Measurements from ENCODE around the gene PGGT1B. TPM values are rescaled to one million over a fixed set of nuclear protein-coding genes. Genes with fewer than 3 reads are reported as not detected.

The PGGT1B gene
- total and polyA plus RNA-seq, 3 experiments from 2014 or later, result 12.5 to 46.1 (median 44.0) TPM

GRCh38 chr5:115272297-115272958, 9.8 kb upstream of the PGGT1B start:
- ChIA-PET POLR2A (no interaction called here), CTCF (no interaction called here)
- no peaks in the 10 kb centered on the region for H3K36me3 ChIP-seq (ENCODE audit: insufficient read depth, low read length)
- peaks cover 6 to 26% (median 10%) of the 10 kb centered on the region in 3 donors for H3K36me3 Mint-ChIP-seq
- H3K27me3 Mint-ChIP-seq, result no peaks in the 10 kb centered on the region
- no peaks in the 10 kb centered on the region for H3K4me1 Mint-ChIP-seq
- H3K27me3 ChIP-seq (ENCODE audit: insufficient read depth, low read length, poor library complexity, severe bottlenecking), result no peaks in the 10 kb centered on the region
- H3K27ac Mint-ChIP-seq, result peak overlapping the region in 1 of 8 donors; percentile 58
- DNase-seq, result no peak
- H3K4me1 ChIP-seq (ENCODE audit: insufficient read depth, low read length), result no peaks in the 10 kb centered on the region
- no peaks in the 10 kb centered on the region for H3K9me3 ChIP-seq (ENCODE audit: low read length)
- H3K4me3 Mint-ChIP-seq, result no peak overlapping the region
- no peaks in the 10 kb centered on the region for H3K9me3 Mint-ChIP-seq
- H3K27ac ChIP-seq (ENCODE audit: low read depth, low read length), result no peak overlapping the region
- H3K4me3 ChIP-seq (ENCODE audit: low read length), result no peak overlapping the region

- CTCF ChIA-PET, result no interaction called here
- no peak overlapping the region for H3K27ac ChIP-seq (ENCODE audit: low read depth, low read length)
- H3K4me1 Mint-ChIP-seq, result no peaks in the 10 kb centered on the region
- H3K4me3 Mint-ChIP-seq, result no peak overlapping the region
- H3K4me3 ChIP-seq (ENCODE audit: low read length), result no peak overlapping the region
- H3K36me3 Mint-ChIP-seq, result peaks cover 6 to 26% (median 10%) of the 10 kb centered on the region in 3 donors
- H3K27me3 Mint-ChIP-seq, result no peaks in the 10 kb centered on the region
- H3K27ac Mint-ChIP-seq, result no peak overlapping the region
- H3K27me3 ChIP-seq (ENCODE audit: insufficient read depth, low read length, poor library complexity, severe bottlenecking), result no peaks in the 10 kb centered on the region
- H3K4me1 ChIP-seq (ENCODE audit: insufficient read depth, low read length), result no peaks in the 10 kb centered on the region
- POLR2A ChIA-PET, result no interaction called here
- no peak for DNase-seq
- H3K9me3 ChIP-seq (ENCODE audit: low read length), result no peaks in the 10 kb centered on the region
- no peaks in the 10 kb centered on the region for H3K36me3 ChIP-seq (ENCODE audit: insufficient read depth, low read length)
- H3K9me3 Mint-ChIP-seq, result no peaks in the 10 kb centered on the region
Measured at GRCh38 chr5:115271295-115272050, 8.8 kb upstream of the PGGT1B start.

GRCh38 chr5:115267617-115268016, 4.9 kb upstream of the PGGT1B start:
- H3K9me3 Mint-ChIP-seq, result peaks cover 0 to 9% (median 0%) of the 10 kb centered on the region in 5 donors
- no peaks in the 10 kb centered on the region for H3K4me1 ChIP-seq (ENCODE audit: insufficient read depth, low read length)
- H3K4me3 ChIP-seq (ENCODE audit: low read length), result no peak overlapping the region
- peaks cover 0 to 8% (median 7%) of the 10 kb centered on the region in 3 donors for H3K36me3 Mint-ChIP-seq
- no peaks in the 10 kb centered on the region for H3K27me3 ChIP-seq (ENCODE audit: insufficient read depth, low read length, poor library complexity, severe bottlenecking)
- H3K27ac Mint-ChIP-seq, result no peak overlapping the region
- H3K27ac ChIP-seq (ENCODE audit: low read depth, low read length), result no peak overlapping the region
- ChIA-PET CTCF (no interaction called here), POLR2A (no interaction called here)
- H3K4me3 Mint-ChIP-seq, result no peak overlapping the region
- H3K27me3 Mint-ChIP-seq, result no peaks in the 10 kb centered on the region
- no peaks in the 10 kb centered on the region for H3K36me3 ChIP-seq (ENCODE audit: insufficient read depth, low read length)
- H3K9me3 ChIP-seq (ENCODE audit: low read length), result no peaks in the 10 kb centered on the region
- DNase-seq, result no peak
- peaks cover 8 to 12% (median 9%) of the 10 kb centered on the region in 3 donors for H3K4me1 Mint-ChIP-seq

GRCh38 chr5:115265220-115265619, 2.5 kb upstream of the PGGT1B start:
- no peaks in the 10 kb centered on the region for H3K9me3 ChIP-seq (ENCODE audit: low read length)
- Mint-ChIP-seq H3K27ac (no peak overlapping the region), H3K4me1 (peaks cover 26 to 33% (median 29%) of the 10 kb centered on the region in 3 donors), H3K27me3 (no peaks in the 10 kb centered on the region), H3K4me3 (no peak overlapping the region), H3K36me3 (peaks cover 0 to 11% (median 2%) of the 10 kb centered on the region in 3 donors), H3K9me3 (peaks cover 0 to 9% (median 0%) of the 10 kb centered on the region in 5 donors)
- no peak overlapping the region for H3K27ac ChIP-seq (ENCODE audit: low read depth, low read length)
- CTCF ChIA-PET, result no interaction called here
- H3K27me3 ChIP-seq (ENCODE audit: insufficient read depth, low read length, poor library complexity, severe bottlenecking), result no peaks in the 10 kb centered on the region
- no peak overlapping the region for H3K4me3 ChIP-seq (ENCODE audit: low read length)
- H3K4me1 ChIP-seq (ENCODE audit: insufficient read depth, low read length), result peaks cover 17% of the 10 kb centered on the region
- POLR2A ChIA-PET, result no interaction called here
- DNase-seq, result no peak
- H3K36me3 ChIP-seq (ENCODE audit: insufficient read depth, low read length), result no peaks in the 10 kb centered on the region

- no peak overlapping the region for H3K4me3 Mint-ChIP-seq
- POLR2A ChIA-PET, result no interaction called here
- Histone ChIP-seq H3K9me3 (ENCODE audit: low read length) (no peaks in the 10 kb centered on the region), H3K27me3 (ENCODE audit: insufficient read depth, low read length, poor library complexity, severe bottlenecking) (no peaks in the 10 kb centered on the region), H3K4me3 (ENCODE audit: low read length) (no peak overlapping the region), H3K36me3 (ENCODE audit: insufficient read depth, low read length) (no peaks in the 10 kb centered on the region), H3K27ac (ENCODE audit: low read depth, low read length) (no peak overlapping the region), H3K4me1 (ENCODE audit: insufficient read depth, low read length) (peaks cover 17% of the 10 kb centered on the region)
- DNase-seq, result no peak
- peaks cover 29 to 37% (median 33%) of the 10 kb centered on the region in 3 donors for H3K4me1 Mint-ChIP-seq
- peaks cover 0 to 9% (median 0%) of the 10 kb centered on the region in 5 donors for H3K9me3 Mint-ChIP-seq
- CTCF ChIA-PET, result no interaction called here
- peaks cover 0 to 12% (median 1%) of the 10 kb centered on the region in 3 donors for H3K36me3 Mint-ChIP-seq
- peak overlapping the region in 1 of 8 donors; percentile 31 for H3K27ac Mint-ChIP-seq
- no peaks in the 10 kb centered on the region for H3K27me3 Mint-ChIP-seq
Measured at GRCh38 chr5:115264786-115265185, 2.1 kb upstream of the PGGT1B start.

GRCh38 chr5:115263078-115263380, 352 bp upstream of the PGGT1B start:
- peak overlapping the region; percentile 69 for H3K27ac ChIP-seq (ENCODE audit: low read depth, low read length)
- no peaks in the 10 kb centered on the region for H3K9me3 ChIP-seq (ENCODE audit: low read length)
- Mint-ChIP-seq H3K4me1 (peaks cover 45 to 55% (median 49%) of the 10 kb centered on the region in 3 donors), H3K27me3 (no peaks in the 10 kb centered on the region), H3K4me3 (peak overlapping the region; percentile 93 to 99 (median 95)), H3K36me3 (peaks cover 0 to 20% (median 0%) of the 10 kb centered on the region in 3 donors), H3K27ac (peak overlapping the region; percentile 31 to 99 (median 94)), H3K9me3 (peaks cover 0 to 9% (median 0%) of the 10 kb centered on the region in 5 donors)
- no peak for DNase-seq
- no peaks in the 10 kb centered on the region for H3K27me3 ChIP-seq (ENCODE audit: insufficient read depth, low read length, poor library complexity, severe bottlenecking)
- peaks cover 29% of the 10 kb centered on the region for H3K4me1 ChIP-seq (ENCODE audit: insufficient read depth, low read length)
- ChIA-PET CTCF (no interaction called here), POLR2A (no interaction called here)
- H3K36me3 ChIP-seq (ENCODE audit: insufficient read depth, low read length), result no peaks in the 10 kb centered on the region
- peak overlapping the region; percentile 72 for H3K4me3 ChIP-seq (ENCODE audit: low read length)

- Histone ChIP-seq H3K36me3 (ENCODE audit: insufficient read depth, low read length) (no peaks in the 10 kb centered on the region), H3K9me3 (ENCODE audit: low read length) (no peaks in the 10 kb centered on the region), H3K27me3 (ENCODE audit: insufficient read depth, low read length, poor library complexity, severe bottlenecking) (no peaks in the 10 kb centered on the region), H3K4me1 (ENCODE audit: insufficient read depth, low read length) (peaks cover 29% of the 10 kb centered on the region), H3K4me3 (ENCODE audit: low read length) (peak overlapping the region; percentile 72), H3K27ac (ENCODE audit: low read depth, low read length) (peak overlapping the region; percentile 69)
- Mint-ChIP-seq H3K4me3 (peak overlapping the region; percentile 93 to 99 (median 95)), H3K27ac (peak overlapping the region; percentile 31 to 99 (median 94)), H3K27me3 (no peaks in the 10 kb centered on the region), H3K9me3 (peaks cover 0 to 9% (median 0%) of the 10 kb centered on the region in 5 donors), H3K36me3 (peaks cover 0 to 18% (median 0%) of the 10 kb centered on the region in 3 donors), H3K4me1 (peaks cover 50 to 64% (median 57%) of the 10 kb centered on the region in 3 donors)
- POLR2A ChIA-PET, result interaction anchor here (0.6 to 1.5 kb wide), 2 partner anchors 34 to 282 kb away, joined by 4 to 6 read pairs; partner anchors contain the start of genes CCDC112 and FEM1C
- CTCF ChIA-PET, result interaction anchor here (1.0 to 1.6 kb wide), 3 partner anchors 34 to 363 kb away, joined by 3 to 4 read pairs (median 3); no protein-coding TSS in a partner anchor
- no peak for DNase-seq
Measured at GRCh38 chr5:115262011-115262320, 711 bp downstream of the PGGT1B start.

- Mint-ChIP-seq H3K27me3 (no peaks in the 10 kb centered on the region), H3K4me3 (peak overlapping the region in 2 of 7 donors; percentile 63 to 87), H3K9me3 (peaks cover 0 to 9% (median 0%) of the 10 kb centered on the region in 5 donors), H3K36me3 (peaks cover 0 to 32% (median 2%) of the 10 kb centered on the region in 3 donors), H3K4me1 (peaks cover 66 to 81% (median 74%) of the 10 kb centered on the region in 3 donors), H3K27ac (no peak overlapping the region)
- Histone ChIP-seq H3K27me3 (ENCODE audit: insufficient read depth, low read length, poor library complexity, severe bottlenecking) (no peaks in the 10 kb centered on the region), H3K4me1 (ENCODE audit: insufficient read depth, low read length) (peaks cover 30% of the 10 kb centered on the region), H3K27ac (ENCODE audit: low read depth, low read length) (no peak overlapping the region), H3K9me3 (ENCODE audit: low read length) (no peaks in the 10 kb centered on the region), H3K4me3 (ENCODE audit: low read length) (no peak overlapping the region), H3K36me3 (ENCODE audit: insufficient read depth, low read length) (no peaks in the 10 kb centered on the region)
- CTCF ChIA-PET, result interaction anchor here (0.8 kb wide), 1 partner anchor 13 kb away, joined by 3 read pairs; no protein-coding TSS in a partner anchor
- POLR2A ChIA-PET, result no interaction called here
- no peak for DNase-seq
Measured at GRCh38 chr5:115260248-115260647, 2.4 kb downstream of the PGGT1B start.
